GM19099 (cell line): ENCODE measurements around the gene IQGAP2.

Source experiments
- POLR2A ChIP-seq: IDR thresholded peaks from 3 replicates; pipeline ENCODE4 v1.6.1; 2011; ENCODE audit warnings: low read depth; ENCODE audit not compliant: insufficient read length; ENCODE audit errors: extremely low read depth

The IQGAP2 gene

GRCh38 chr5:76401801-76402250 is 1.3 kb upstream of the IQGAP2 start:
- TF ChIP-seq POLR2A: peak; percentile 21

GRCh38 chr5:76402251-76402885 is 717 bp upstream of the IQGAP2 start:
- TF ChIP-seq POLR2A: peak; percentile 7

GRCh38 chr5:76403766-76404222 is 709 bp downstream of the IQGAP2 start:
- TF ChIP-seq POLR2A: no peak

GRCh38 chr5:76404223-76405211 is 1.4 kb downstream of the IQGAP2 start:
- peak; percentile 33 for TF ChIP-seq POLR2A

GRCh38 chr5:76406014-76406413 is 2.9 kb downstream of the IQGAP2 start:
- TF ChIP-seq POLR2A: no peak

- TF ChIP-seq POLR2A: no peak
Measured at GRCh38 chr5:76406673-76407072, 3.6 kb downstream of the IQGAP2 start.

- no peak for TF ChIP-seq POLR2A
Measured at GRCh38 chr5:76408104-76408654, 5.1 kb downstream of the IQGAP2 start.

GRCh38 chr5:76412511-76412910 is 9.4 kb downstream of the IQGAP2 start:
- TF ChIP-seq POLR2A: no peak

GRCh38 chr5:76413746-76414145 is 10.7 kb downstream of the IQGAP2 start:
- no peak for TF ChIP-seq POLR2A

GRCh38 chr5:76414788-76415187 is 11.7 kb downstream of the IQGAP2 start:
- no peak for TF ChIP-seq POLR2A

- TF ChIP-seq POLR2A: no peak
Measured at GRCh38 chr5:76415855-76416254, 12.8 kb downstream of the IQGAP2 start.

- no peak for TF ChIP-seq POLR2A
Measured at GRCh38 chr5:76419597-76420298, 16.7 kb downstream of the IQGAP2 start.

GRCh38 chr5:76422227-76422626 is 19.1 kb downstream of the IQGAP2 start:
- no peak for TF ChIP-seq POLR2A

GRCh38 chr5:76422742-76423141 is 19.7 kb downstream of the IQGAP2 start:
- TF ChIP-seq POLR2A: no peak

GRCh38 chr5:76425146-76425545 is 22.1 kb downstream of the IQGAP2 start:
- TF ChIP-seq POLR2A: no peak

GRCh38 chr5:76425928-76426804 is 23.1 kb downstream of the IQGAP2 start:
- TF ChIP-seq POLR2A: no peak
